HepG2 (cell line): ENCODE measurements around the gene CHKA. TPM values are rescaled to one million over a fixed set of nuclear protein-coding genes. Genes with fewer than 3 reads are reported as not detected.

ENCODE experiments used
- ARNT ChIP-seq: fragments of 450-650 bp; IDR thresholded peaks from 2 replicates; pipeline ENCODE4 v1.6.1; 2017
- BCLAF1 ChIP-seq: fragments of 450-650 bp; IDR thresholded peaks from 2 replicates; pipeline ENCODE4 v1.6.1; 2017; ENCODE audit warnings: mild to moderate bottlenecking
- BORCS8-MEF2B ChIP-seq: sonication (generic); formaldehyde crosslinking; IDR thresholded peaks from 2 replicates; pipeline ENCODE4 v1.8.0; 2022; ENCODE audit warnings: mild to moderate bottlenecking, missing genetic modification reagents
- FOSL2 ChIP-seq: sonication (generic); formaldehyde crosslinking; IDR thresholded peaks from 2 replicates; pipeline ENCODE4 v1.4.0; 2020; ENCODE audit warnings: missing genetic modification reagents
- HOXA3 ChIP-seq: sonication (generic); formaldehyde crosslinking; IDR thresholded peaks from 2 replicates; pipeline ENCODE4 v1.5.0; 2020; ENCODE audit warnings: missing genetic modification reagents
- IKZF5 ChIP-seq: IDR thresholded peaks from 2 replicates; pipeline ENCODE4 v1.6.1; 2018; ENCODE audit warnings: missing genetic modification reagents, mild to moderate bottlenecking, missing compliant biosample characterization
- KDM3A ChIP-seq: IDR thresholded peaks from 2 replicates; pipeline ENCODE4 v1.6.1; 2018; ENCODE audit warnings: low read depth, missing compliant biosample characterization
- MTA1 ChIP-seq: sonication (generic); formaldehyde crosslinking; IDR thresholded peaks from 2 replicates; pipeline ENCODE4 v1.4.0; 2020; ENCODE audit warnings: missing genetic modification reagents, mild to moderate bottlenecking, borderline replicate concordance
- NFE2L2 ChIP-seq: fragments of 150-350 bp; IDR thresholded peaks from 2 replicates; pipeline ENCODE4 v1.6.1; 2014; ENCODE audit warnings: low read length
- TFDP1 ChIP-seq: IDR thresholded peaks from 2 replicates; pipeline ENCODE4 v1.6.1; 2016; ENCODE audit warnings: missing compliant biosample characterization, missing genetic modification reagents, borderline replicate concordance
- ZNF121 ChIP-seq: sonication (generic); formaldehyde crosslinking; IDR thresholded peaks from 2 replicates; pipeline ENCODE4 v1.5.0; 2020; ENCODE audit warnings: mild to moderate bottlenecking, missing genetic modification reagents
- ZNF598 ChIP-seq: sonication (generic); formaldehyde crosslinking; IDR thresholded peaks from 2 replicates; pipeline ENCODE4 v1.5.1; 2020; ENCODE audit warnings: mild to moderate bottlenecking, missing genetic modification reagents, borderline replicate concordance
- ZNF619 ChIP-seq: sonication (generic); formaldehyde crosslinking; IDR thresholded peaks from 2 replicates; pipeline ENCODE4 v1.4.0; 2020; ENCODE audit warnings: mild to moderate bottlenecking, missing genetic modification reagents
- ZNF646 ChIP-seq: sonication (generic); formaldehyde crosslinking; IDR thresholded peaks from 2 replicates; pipeline ENCODE4 v1.9.0; 2021; ENCODE audit warnings: mild to moderate bottlenecking, missing genetic modification reagents
- ZNF710 ChIP-seq: sonication (generic); formaldehyde crosslinking; IDR thresholded peaks from 2 replicates; pipeline ENCODE4 v1.5.0; 2020; ENCODE audit warnings: mild to moderate bottlenecking, missing genetic modification reagents, borderline replicate concordance
- polyA plus RNA-seq, 8 experiments: library from polyadenylated mRNA; depleted of rRNA in 3 of 8; stranded (reverse) in 7 of 8; unstranded in 1 of 8; fragments of >200 nt; fragmentation: Illumina TruSeq in 4 of 8; extraction: Trizol in 4 of 8; gene quantifications; 2 replicates each; pipeline versions ENCODE4 v1.2.1 to v1.2.3, GENCODE V29; 2011 to 2016; ENCODE audit warnings: low read depth in 4 of 8, missing spikeins in 1 of 8, mixed read lengths in 1 of 8; ENCODE audit not compliant: insufficient read depth in 1 of 8
- total RNA-seq, 5 experiments: library from RNA; depleted of rRNA; stranded (reverse); fragments of >200 nt; fragmentation: Illumina TruSeq; extraction: Trizol; gene quantifications; 2 replicates each; pipeline ENCODE4 v1.2.3, GENCODE V29; 2016; ENCODE audit warnings: low read depth in 1 of 5

Gene CHKA
- total and polyA plus RNA-seq, 2 of the 13 experiments (the other 11 are each of a cell fraction or from before 2014, with no cell fraction given), result 71.6 to 92.7 TPM

- TF ChIP-seq IKZF5 (CRISPR knock-in tag) (peak; percentile 96), ZNF598 (peak; percentile 41; the same call in 1 of the 2 replicates), ZNF710 (CRISPR knock-in tag) (peak; percentile 74), TFDP1 (CRISPR knock-in tag) (peak; percentile 82; the same call in 1 of the 2 replicates), KDM3A (peak; percentile 88), FOSL2 (peak; percentile 88), ZNF121 (CRISPR knock-in tag) (peak; percentile 55; the same call in 1 of the 2 replicates), NFE2L2 (no peak), BORCS8-MEF2B (CRISPR knock-in tag) (peak; percentile 91), ZNF646 (CRISPR knock-in tag) (peak; percentile 89), BCLAF1 (no peak), ZNF619 (CRISPR knock-in tag) (peak; percentile 49; the same call in 1 of the 2 replicates), ARNT (no peak), MTA1 (CRISPR knock-in tag) (peak; percentile 85), HOXA3 (CRISPR knock-in tag) (peak; percentile 95)
Observed at GRCh38 chr11:68146704-68147474, 25.7 kb upstream of the CHKA start (continued).
